Caco-2 (cell line): ENCODE data around the gene KMT5C. TPM values are rescaled to one million over a fixed set of nuclear protein-coding genes. Genes with fewer than 3 reads are reported as not detected.

Experiments
- BruUV-seq: library from RNA; stranded (reverse); fragments of 400-500 nt; replicated peaks from 2 replicates; lab custom pipeline; 2021; lab: Mats Ljungman, UMichigan
- CTCF ChIA-PET: fragments of 300-600 bp; sonication (Branson Sonifier 250); formaldehyde crosslinking; loops from one replicate; lab custom pipeline; 2022; ENCODE audit warnings: antibody characterized with exemption; lab: Charles Lee
- POLR2A ChIA-PET: fragments of 300-600 bp; sonication (Branson Sonifier 250); formaldehyde crosslinking; loops from one replicate; lab custom pipeline; 2022; ENCODE audit warnings: antibody characterized with exemption; lab: Charles Lee
- DNase-seq, 2 experiments: peaks; one replicate each; pipeline versions ENCODE4 v3.0.0 to v3.0.0-alpha.2; 2020 to 2022
- H3K27me3 ChIP-seq: replicated peaks from 2 replicates; pipeline ENCODE4 v1.6.0; 2011; ENCODE audit warnings: low read length; ENCODE audit not compliant: control insufficient read depth, insufficient read depth
- H3K36me3 ChIP-seq: 2 replicates; pipeline ENCODE4 v1.5.1; 2011; ENCODE audit warnings: low read length; ENCODE audit not compliant: control insufficient read depth, insufficient read depth
- H3K4me1 ChIP-seq: fragments of 250-450 bp; sonication (Bioruptor Pico); 2 replicates; pipeline ENCODE4 v1.5.1; 2020; ENCODE audit warnings: mild to moderate bottlenecking
- H3K4me3 ChIP-seq: 2 replicates; pipeline ENCODE4 v1.5.1; 2011; ENCODE audit warnings: low read depth, mild to moderate bottlenecking, control low read depth, low read length
- H3K9me3 ChIP-seq: fragments of 250-450 bp; sonication (Bioruptor Pico); 2 replicates; pipeline ENCODE4 v1.5.1; 2020; ENCODE audit warnings: mild to moderate bottlenecking, moderate library complexity
- H3K27ac Mint-ChIP-seq: one replicate; pipeline ENCODE4 v1.8.0; 2022; ENCODE audit warnings: mixed read lengths; ENCODE audit not compliant: unreplicated experiment
- H3K27me3 Mint-ChIP-seq: one replicate; pipeline ENCODE4 v1.8.0; 2022; ENCODE audit warnings: mixed read lengths; ENCODE audit not compliant: insufficient read depth, unreplicated experiment
- H3K36me3 Mint-ChIP-seq: one replicate; pipeline ENCODE4 v1.8.0; 2022; ENCODE audit warnings: mild to moderate bottlenecking, mixed read lengths; ENCODE audit not compliant: insufficient read depth, unreplicated experiment
- H3K4me1 Mint-ChIP-seq: one replicate; pipeline ENCODE4 v1.8.0; 2022; ENCODE audit warnings: low read depth, mixed read lengths; ENCODE audit not compliant: unreplicated experiment
- H3K4me3 Mint-ChIP-seq: one replicate; pipeline ENCODE4 v1.8.0; 2022; ENCODE audit warnings: mild to moderate bottlenecking, moderate library complexity, mixed read lengths; ENCODE audit not compliant: unreplicated experiment
- H3K9me3 Mint-ChIP-seq: one replicate; pipeline ENCODE4 v1.8.0; 2022; ENCODE audit warnings: mixed read lengths; ENCODE audit not compliant: unreplicated experiment
- CTCF ChIP-seq, 2 experiments: fragments of 200-600 bp in 1 of 2; IDR thresholded peaks; 1 replicate in 1 of 2; 2 replicates in 1 of 2; pipeline versions ENCODE4 v1.5.1 to v1.8.0; 2011 to 2022; ENCODE audit warnings: antibody characterized with exemption in 1 of 2, control low read depth in 1 of 2, inconsistent platforms in 1 of 2, low read depth in 1 of 2, low read length in 1 of 2, mild to moderate bottlenecking in 1 of 2, moderate library complexity in 1 of 2; ENCODE audit not compliant: insufficient read depth in 1 of 2, severe bottlenecking in 1 of 2, unreplicated experiment in 1 of 2
- intact Hi-C: fragments of 100-400 bp; cut with micrococcal nuclease; formaldehyde crosslinking; loops from one replicate; pipeline ENCODE4 v1.10.0; 2022; ENCODE audit not compliant: unreplicated experiment
- total RNA-seq: library from RNA; stranded (reverse); gene quantifications from 2 replicates; pipeline ENCODE4 v1.2.3, GENCODE V29; 2022

KMT5C gene
- total RNA-seq, 1 experiment from 2014 or later: 26.3 TPM

DNA sequence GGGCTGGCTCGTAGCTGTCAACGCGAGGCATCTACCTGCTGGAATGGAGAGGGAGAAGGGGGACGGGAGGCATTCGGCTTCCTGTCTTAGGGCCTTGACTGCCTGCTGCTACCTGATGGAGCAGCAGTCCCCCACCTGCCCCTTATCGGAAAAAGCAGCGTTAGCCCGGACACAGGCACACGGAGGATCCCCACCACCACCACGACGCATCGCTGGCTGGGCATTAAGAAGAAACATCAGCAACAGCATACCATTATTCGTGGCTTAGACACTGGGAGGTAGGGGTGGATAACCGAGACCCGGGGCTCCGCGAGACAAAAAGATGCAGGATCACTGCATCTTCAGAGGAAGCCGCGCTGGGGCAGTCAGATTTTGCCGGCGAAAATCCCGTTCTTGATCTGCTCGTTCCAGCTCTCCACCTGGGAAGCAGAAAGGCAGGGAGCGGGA is 13.7 kb downstream of the KMT5C start:
- intact Hi-C loops: no loop called here
- BruUV-seq: no TSS peak
- CTCF ChIA-PET: interaction anchor here (0.6 to 1.1 kb wide), 2 partner anchors 14 to 53 kb away, joined by 3 read pairs; partner anchors contain the start of gene KMT5C

GRCh38 chr19:55353803-55354697 is 14.4 kb downstream of the KMT5C start:
- BruUV-seq: no TSS peak
- H3K36me3 ChIP-seq: no peaks in the 10 kb centered on the region
- Mint-ChIP-seq H3K4me3 (peak overlapping the region; percentile 80), H3K9me3 (no peaks in the 10 kb centered on the region), H3K36me3 (peaks cover 13% of the 10 kb centered on the region), H3K4me1 (peaks cover 9% of the 10 kb centered on the region), H3K27me3 (peaks cover 15% of the 10 kb centered on the region), H3K27ac (no peak overlapping the region)
- peaks cover 19% of the 10 kb centered on the region for H3K4me1 ChIP-seq
- intact Hi-C loops: loop anchor here (1.0 kb wide), 1 partner anchor 15 kb away; the partner anchor contains the start of gene KMT5C
- ChIA-PET POLR2A (interaction anchor here (1.5 kb wide), 1 partner anchor 15 kb away, joined by 6 read pairs; the partner anchor contains the start of gene KMT5C), CTCF (interaction anchor here (0.6 kb wide), 1 partner anchor 53 kb away, joined by 3 read pairs; no protein-coding TSS in a partner anchor)
- peak; percentile 74 to 82 for DNase-seq
- peaks cover 5% of the 10 kb centered on the region for H3K27me3 ChIP-seq
- peak overlapping the region; percentile 64 for H3K4me3 ChIP-seq
- no peak for TF ChIP-seq CTCF (IDR thresholded peaks at IDR 0.05; ENCODE audit: insufficient read depth in 1 of 2, low read depth in 1 of 2, low read length in 1 of 2, severe bottlenecking in 1 of 2, unreplicated experiment in 1 of 2)
- no peaks in the 10 kb centered on the region for H3K9me3 ChIP-seq

More for the DNA sequence above, 13.7 kb downstream of the KMT5C start:
- TF ChIP-seq CTCF (IDR thresholded peaks at IDR 0.05; ENCODE audit: insufficient read depth in 1 of 2, low read depth in 1 of 2, low read length in 1 of 2, severe bottlenecking in 1 of 2, unreplicated experiment in 1 of 2): no peak
- no peaks in the 10 kb centered on the region for H3K9me3 Mint-ChIP-seq
- Histone ChIP-seq H3K27me3 (peaks cover 5% of the 10 kb centered on the region), H3K9me3 (no peaks in the 10 kb centered on the region), H3K4me3 (peak overlapping the region; percentile 64), H3K4me1 (peaks cover 19% of the 10 kb centered on the region), H3K36me3 (no peaks in the 10 kb centered on the region)
- POLR2A ChIA-PET: interaction anchor here (1.5 kb wide), 1 partner anchor 14 kb away, joined by 6 read pairs; the partner anchor contains the start of gene KMT5C
- H3K27ac Mint-ChIP-seq: no peak overlapping the region
- peaks cover 13% of the 10 kb centered on the region for H3K36me3 Mint-ChIP-seq
- peaks cover 9% of the 10 kb centered on the region for H3K4me1 Mint-ChIP-seq
- DNase-seq: peak in 1 of 2 experiments; percentile 31
- H3K27me3 Mint-ChIP-seq: peaks cover 15% of the 10 kb centered on the region
- H3K4me3 Mint-ChIP-seq: peak overlapping the region; percentile 80

DNA sequence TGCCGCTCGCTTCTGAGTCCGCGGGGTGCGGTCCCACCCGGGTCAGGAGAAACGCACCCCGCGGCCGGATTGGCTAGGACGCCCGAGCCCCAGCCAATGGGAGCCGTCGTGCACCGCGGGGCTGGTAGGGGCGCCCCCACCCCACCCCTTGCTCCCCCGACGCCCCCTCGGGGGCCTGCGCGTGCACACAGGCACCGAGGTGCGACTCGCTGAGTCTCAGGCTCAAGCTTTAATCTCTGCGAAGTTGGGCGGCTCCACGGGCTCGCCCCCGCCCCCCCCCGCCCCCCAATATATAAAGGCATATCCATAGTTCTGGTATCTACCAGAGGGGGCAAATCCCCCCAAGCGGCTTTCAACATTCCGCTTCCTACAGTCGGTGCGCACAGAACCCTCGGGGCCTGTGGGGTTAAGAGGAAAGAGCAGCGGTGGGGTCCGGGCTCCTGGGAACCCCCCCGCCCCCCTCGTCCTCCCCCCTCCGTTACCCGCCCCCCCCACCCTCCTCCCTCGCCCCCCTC is 15.1 kb downstream of the KMT5C start, which contains the start of gene COX6B2:
COX6B2 (minus strand) TSS at position 22 of the 515 bp plus-strand sequence. CDS start 198 bp downstream, outside the sequence.
- Histone ChIP-seq H3K4me3 (peak within 1 kb of the TSS; percentile 64), H3K9me3 (no peaks in the 10 kb centered on the region), H3K27me3 (peaks cover 5% of the 10 kb centered on the region), H3K4me1 (peaks cover 19% of the 10 kb centered on the region), H3K36me3 (no peaks in the 10 kb centered on the region)
- ChIA-PET POLR2A (no interaction called here), CTCF (no interaction called here)
- H3K27ac Mint-ChIP-seq: no peak within 1 kb of the TSS
- peak within 1 kb of the TSS; percentile 80 for H3K4me3 Mint-ChIP-seq
- peaks cover 15% of the 10 kb centered on the region for H3K27me3 Mint-ChIP-seq
- intact Hi-C loops: loop anchor here (1.0 kb wide), 1 partner anchor 15 kb away; the partner anchor contains the start of gene KMT5C
- H3K36me3 Mint-ChIP-seq: peaks cover 13% of the 10 kb centered on the region
- peaks cover 9% of the 10 kb centered on the region for H3K4me1 Mint-ChIP-seq
- no peaks in the 10 kb centered on the region for H3K9me3 Mint-ChIP-seq
- TF ChIP-seq CTCF (IDR thresholded peaks at IDR 0.05; ENCODE audit: insufficient read depth in 1 of 2, low read depth in 1 of 2, low read length in 1 of 2, severe bottlenecking in 1 of 2, unreplicated experiment in 1 of 2): no peak
- no TSS peak for BruUV-seq
- DNase-seq: no peak
